ENCODE results near the gene RSAD2.

RSAD2 gene

GRCh38 chr2:6908291-6908690 lies 30.7 kb downstream of the RSAD2 start:
- no peak for DNase-seq

GRCh38 chr2:6909431-6910385 lies 32.1 kb downstream of the RSAD2 start:
- no peak for DNase-seq

GRCh38 chr2:6911721-6912120 lies 34.1 kb downstream of the RSAD2 start:
- DNase-seq = no peak

GRCh38 chr2:6913415-6914157 lies 36.0 kb downstream of the RSAD2 start:
- no peak for DNase-seq

GRCh38 chr2:6914828-6915227 lies 37.3 kb downstream of the RSAD2 start:
- DNase-seq = no peak

- no peak for DNase-seq
These were observed 37.8 kb downstream of the RSAD2 start for GRCh38 chr2:6915399-6915798.

GRCh38 chr2:6916224-6916623 lies 38.6 kb downstream of the RSAD2 start:
- DNase-seq = no peak

GRCh38 chr2:6916736-6917070 lies 39.1 kb downstream of the RSAD2 start:
- DNase-seq = no peak

- no peak for DNase-seq
These were observed 39.6 kb downstream of the RSAD2 start, which contains the start of gene RNF144A for GRCh38 chr2:6917071-6917760. TSS of gene RNF144A (plus strand) at chr2:6917412. CDS start at chr2:6996927, 79,515 bp downstream.

- DNase-seq = no peak
These were observed 40.3 kb downstream of the RSAD2 start for GRCh38 chr2:6917761-6918421.

GRCh38 chr2:6919901-6920742 lies 42.5 kb downstream of the RSAD2 start:
- no peak for DNase-seq

GRCh38 chr2:6920743-6921064 lies 43.1 kb downstream of the RSAD2 start:
- DNase-seq = no peak

- no peak for DNase-seq
These were observed 43.8 kb downstream of the RSAD2 start for GRCh38 chr2:6921321-6921922.

GRCh38 chr2:6922201-6922656 lies 44.7 kb downstream of the RSAD2 start:
- no peak for DNase-seq

GRCh38 chr2:6923319-6923718 lies 45.7 kb downstream of the RSAD2 start:
- no peak for DNase-seq

GRCh38 chr2:6924101-6924923 lies 46.7 kb downstream of the RSAD2 start:
- no peak for DNase-seq

- DNase-seq = no peak
These were observed 47.4 kb downstream of the RSAD2 start for GRCh38 chr2:6924924-6925409.

- DNase-seq = no peak
These were observed 48.6 kb downstream of the RSAD2 start for GRCh38 chr2:6926071-6926732.

- DNase-seq = no peak
These were observed 49.6 kb downstream of the RSAD2 start for GRCh38 chr2:6927186-6927585.

GRCh38 chr2:6927753-6928152 lies 50.2 kb downstream of the RSAD2 start:
- no peak for DNase-seq
